ENCODE results near the gene PCBP3. TPM values are rescaled to one million over a fixed set of nuclear protein-coding genes. Genes with fewer than 3 reads are reported as not detected.

PCBP3 gene
- total RNA-seq, 1 donor = 7.0 TPM

DNA sequence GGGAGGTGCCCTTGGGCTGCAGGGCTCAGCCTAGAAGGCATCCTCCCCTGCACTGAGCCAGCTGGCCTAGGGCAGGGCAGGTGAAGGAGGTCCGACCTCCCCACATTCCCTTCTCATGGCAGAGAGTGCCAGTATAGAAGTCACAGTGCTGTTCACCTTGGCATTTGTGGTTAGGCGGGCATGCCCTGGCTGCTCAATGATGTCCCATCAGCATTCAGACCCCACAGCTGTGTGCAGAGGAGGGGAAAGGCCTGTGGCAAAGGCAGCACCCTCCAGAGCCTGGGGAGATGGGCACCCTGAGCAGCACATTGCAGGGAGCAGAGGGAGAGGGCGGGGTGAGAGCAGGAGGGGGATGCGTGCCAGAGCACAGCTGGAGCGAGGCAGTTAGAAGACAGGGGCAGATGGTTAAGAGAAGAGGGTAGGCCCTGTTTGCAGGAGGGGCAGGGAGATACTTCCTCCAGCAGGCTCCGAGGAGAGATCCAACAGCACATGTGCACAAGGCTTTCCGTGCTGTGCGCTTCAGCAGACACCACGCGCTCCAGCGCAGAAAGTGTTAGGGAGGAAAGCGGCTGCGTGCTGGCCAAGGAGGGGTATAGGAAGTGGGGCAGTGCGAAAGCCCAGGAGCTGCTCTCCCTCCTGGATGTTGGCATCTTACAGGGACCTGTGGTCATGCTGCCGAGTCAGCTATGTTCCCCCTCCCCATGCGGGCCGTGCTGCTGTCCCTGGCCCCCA, 294.4 kb downstream of the PCBP3 start:
- no peak for DNase-seq (ENCODE audit: low read depth in 2 of 3, low spot score in 2 of 3)

DNA sequence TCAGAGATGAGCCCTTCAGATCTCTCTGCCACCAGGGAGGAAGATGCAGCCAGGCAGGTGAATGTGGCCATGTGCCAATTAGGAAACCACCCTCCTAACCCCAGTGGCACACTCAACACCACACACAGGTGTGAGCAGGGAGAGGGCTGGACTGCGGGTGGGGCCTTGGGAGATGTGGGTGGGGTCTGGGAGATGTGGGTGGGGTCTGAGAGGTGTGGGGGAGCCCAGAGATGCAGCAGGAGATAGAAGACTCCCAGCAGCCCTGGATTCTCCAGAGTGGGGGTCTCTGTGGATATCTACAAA, 294.9 kb downstream of the PCBP3 start:
- no peak for DNase-seq (ENCODE audit: low read depth in 2 of 3, low spot score in 2 of 3)

DNA sequence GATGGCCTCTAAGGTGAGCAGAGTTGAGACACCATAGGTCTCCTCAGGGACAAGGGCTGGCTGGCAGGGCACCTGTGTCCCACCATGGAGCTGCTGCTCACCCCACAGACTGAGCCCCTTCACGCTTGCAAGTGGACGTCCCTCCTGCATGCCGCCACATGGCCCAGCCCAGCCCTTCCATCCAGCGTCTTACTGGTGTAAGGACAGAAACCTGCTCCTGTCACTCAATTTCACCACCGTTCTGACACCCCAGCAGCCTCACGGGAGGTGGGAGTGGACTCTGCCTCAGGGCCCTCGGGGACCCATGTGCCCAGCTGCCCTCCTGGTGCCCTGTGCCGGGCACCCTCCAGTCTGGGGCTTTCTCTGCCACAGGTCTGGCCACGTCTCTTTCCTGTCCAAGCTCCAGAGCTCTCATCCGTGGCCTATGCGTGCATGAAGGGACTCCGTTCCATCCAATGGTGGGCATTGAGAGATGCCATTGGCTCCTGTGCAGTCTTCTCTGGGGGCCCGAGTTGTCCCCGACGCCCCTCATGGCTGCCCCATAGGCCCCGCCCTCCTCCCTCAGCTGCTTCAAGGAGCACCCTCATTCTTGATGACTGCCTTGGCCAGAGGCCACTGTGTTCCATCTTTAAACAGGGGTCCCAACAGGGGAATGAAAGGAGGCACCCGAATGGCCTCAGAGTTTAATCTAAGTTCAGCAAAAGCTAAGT, 295.4 kb downstream of the PCBP3 start:
- no peak for DNase-seq (ENCODE audit: low read depth in 2 of 3, low spot score in 2 of 3)

GRCh38 chr21:45939521-45940045, 296.1 kb downstream of the PCBP3 start:
- DNase-seq (ENCODE audit: low read depth in 2 of 3, low spot score in 2 of 3) = no peak

DNA sequence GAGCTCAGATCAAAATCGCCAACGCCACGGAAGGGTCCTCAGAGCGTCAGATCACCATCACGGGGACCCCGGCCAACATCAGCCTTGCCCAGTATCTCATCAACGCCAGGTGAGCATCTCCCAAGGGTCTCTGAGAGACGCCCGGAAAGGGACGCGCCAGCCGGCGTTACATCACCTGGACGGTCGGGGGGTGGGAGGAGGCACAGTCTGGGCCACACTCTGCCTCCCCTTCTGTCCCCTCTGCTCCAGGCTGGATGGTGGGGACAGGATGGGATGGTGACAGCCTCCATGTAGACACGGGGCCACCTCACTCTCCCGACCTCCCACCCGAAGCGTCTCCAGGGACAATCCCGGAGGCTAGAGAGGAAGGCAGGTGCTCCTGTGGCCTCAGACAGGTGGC, 296.6 kb downstream of the PCBP3 start:
- no peak for DNase-seq (ENCODE audit: low read depth in 2 of 3, low spot score in 2 of 3)

GRCh38 chr21:45940621-45941337, 297.3 kb downstream of the PCBP3 start:
- DNase-seq (ENCODE audit: low read depth in 2 of 3, low spot score in 2 of 3) = no peak

DNA sequence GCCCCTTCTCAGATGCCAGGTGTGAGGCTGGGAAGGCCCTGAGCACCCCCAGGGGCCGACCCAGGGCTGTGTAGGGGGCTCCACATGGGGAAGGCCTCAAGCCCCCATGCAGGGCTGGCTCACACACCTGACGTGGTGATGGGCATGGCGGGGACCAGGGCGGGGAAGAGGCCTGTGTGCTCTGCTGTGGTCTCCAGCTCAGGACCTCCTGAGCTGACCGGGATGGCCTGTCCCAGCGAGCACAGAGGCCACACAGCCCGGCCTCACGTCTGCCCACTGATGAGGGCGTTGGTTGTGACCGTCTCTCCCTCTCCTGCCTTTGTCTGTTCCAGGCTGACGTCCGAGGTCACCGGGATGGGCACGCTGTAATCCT, 297.8 kb downstream of the PCBP3 start:
- no peak for DNase-seq (ENCODE audit: low read depth in 2 of 3, low spot score in 2 of 3)

- DNase-seq (ENCODE audit: low read depth in 2 of 3, low spot score in 2 of 3) = no peak
These were observed 298.4 kb downstream of the PCBP3 start for GRCh38 chr21:45941717-45942546.

DNA sequence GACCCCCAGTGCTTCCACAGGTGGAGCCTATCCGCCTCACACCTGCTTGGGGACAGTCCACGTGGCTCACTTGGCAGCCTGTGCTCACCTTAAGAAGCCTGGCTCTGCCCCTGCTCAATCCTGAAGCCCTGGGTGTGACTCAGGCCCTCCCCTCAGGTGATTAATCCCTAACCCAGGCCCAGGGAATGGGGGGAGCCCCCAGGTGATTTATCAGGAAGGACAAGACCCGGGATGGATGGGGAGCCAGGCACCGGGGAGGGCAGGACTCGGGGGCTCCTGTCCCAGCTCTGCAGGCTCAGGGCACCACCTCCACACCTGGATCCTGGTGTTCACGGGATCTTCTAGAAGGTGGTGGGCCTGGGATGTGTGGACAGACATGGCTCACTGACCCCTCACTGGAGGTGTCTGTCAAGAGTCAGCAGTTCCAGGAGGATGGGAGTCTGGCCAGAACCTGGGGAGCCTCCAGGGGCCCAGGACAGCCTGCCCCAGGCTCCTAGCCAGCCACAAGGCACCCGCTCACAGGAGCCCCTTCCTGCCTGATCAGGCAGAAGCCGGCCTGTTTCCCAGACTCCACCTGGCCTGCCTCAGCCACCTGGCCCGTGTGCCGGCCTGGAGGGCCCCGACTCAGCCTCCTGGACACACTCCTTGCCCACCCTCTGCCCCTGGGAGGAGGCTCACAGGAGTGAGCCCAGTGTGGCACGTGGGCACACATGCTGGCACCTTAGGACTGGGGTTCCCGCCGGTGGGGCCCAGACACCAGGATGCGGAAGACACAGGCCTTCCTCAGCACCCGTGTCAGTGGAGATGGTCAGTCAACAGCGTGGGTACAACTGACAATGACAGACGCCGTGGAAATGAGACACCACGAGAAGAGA, 299.5 kb downstream of the PCBP3 start:
- DNase-seq (ENCODE audit: low read depth in 2 of 3, low spot score in 2 of 3) = no peak

- no peak for DNase-seq (ENCODE audit: low read depth in 2 of 3, low spot score in 2 of 3)
These were observed 300.4 kb downstream of the PCBP3 start for GRCh38 chr21:45943630-45944540.

GRCh38 chr21:45944601-45945000, 301.1 kb downstream of the PCBP3 start:
- no peak for DNase-seq (ENCODE audit: low read depth in 2 of 3, low spot score in 2 of 3)

GRCh38 chr21:45945066-45945867, 301.7 kb downstream of the PCBP3 start:
- no peak for DNase-seq (ENCODE audit: low read depth in 2 of 3, low spot score in 2 of 3)

DNA sequence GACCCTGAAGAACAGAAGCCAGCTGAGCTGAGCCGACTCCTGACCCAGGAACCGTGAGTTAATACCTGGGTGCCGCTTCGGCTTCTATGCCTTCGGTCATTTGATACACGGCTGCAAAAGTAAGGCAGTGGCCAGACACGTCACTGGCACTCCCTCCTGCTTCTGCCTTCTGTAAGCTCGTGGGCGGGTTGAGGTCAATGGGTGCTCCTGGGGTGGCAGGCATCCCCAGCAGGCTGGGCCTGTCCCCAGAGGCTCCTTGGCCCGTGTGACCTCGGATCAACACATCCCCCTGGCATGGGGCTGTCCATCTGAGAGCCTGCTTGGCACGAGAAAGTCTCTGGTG, 302.3 kb downstream of the PCBP3 start:
- no peak for DNase-seq (ENCODE audit: low read depth in 2 of 3, low spot score in 2 of 3)

DNA sequence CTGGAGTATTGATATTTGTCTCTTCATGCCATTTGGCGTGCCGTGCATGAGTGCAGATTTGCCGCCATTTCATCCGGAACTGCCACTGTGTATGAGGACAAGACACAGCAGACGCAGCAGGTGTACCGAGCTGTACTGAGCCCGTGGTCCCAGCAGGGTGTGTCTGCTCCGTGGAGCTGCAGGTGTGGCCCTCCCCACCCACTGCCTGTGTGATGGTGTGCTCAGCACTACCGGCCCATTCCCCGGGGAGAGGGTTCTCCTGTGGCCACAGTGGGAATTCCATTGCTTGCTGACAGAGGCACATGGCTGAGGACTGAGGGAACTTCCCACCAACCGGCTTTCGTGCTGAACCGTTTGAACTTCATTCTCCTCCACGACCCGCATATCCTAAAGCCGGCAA, 303.8 kb downstream of the PCBP3 start:
- no peak for DNase-seq (ENCODE audit: low read depth in 2 of 3, low spot score in 2 of 3)

DNA sequence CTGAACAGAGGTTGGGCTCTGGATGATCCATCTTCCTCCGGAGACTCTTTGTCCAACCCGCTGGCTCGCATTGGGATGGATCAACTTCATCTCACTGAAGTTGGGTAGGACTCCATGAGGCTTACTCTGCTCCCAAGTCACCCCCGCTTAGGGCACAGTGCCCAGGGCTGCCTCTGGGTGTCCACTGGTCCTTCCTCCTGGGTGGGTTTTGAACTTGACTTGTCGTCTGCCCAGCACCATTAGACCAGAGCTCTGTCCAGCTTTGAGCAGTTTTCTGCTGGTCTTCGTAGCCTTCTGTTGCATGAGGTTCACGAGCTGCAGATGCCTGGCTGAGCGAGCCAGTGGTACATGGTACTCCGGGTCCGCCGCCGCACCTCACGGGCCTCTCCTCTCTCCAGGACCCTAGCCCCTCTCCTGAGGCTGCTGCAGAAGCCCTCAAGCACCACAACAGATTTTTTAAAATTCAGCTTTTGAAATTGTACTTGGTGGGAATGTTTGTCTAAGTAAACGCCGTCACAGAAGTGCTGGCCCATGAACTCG, 304.3 kb downstream of the PCBP3 start:
- no peak for DNase-seq (ENCODE audit: low read depth in 2 of 3, low spot score in 2 of 3)

GRCh38 chr21:45948576-45949141, 305.1 kb downstream of the PCBP3 start:
- no peak for DNase-seq (ENCODE audit: low read depth in 2 of 3, low spot score in 2 of 3)

GRCh38 chr21:45949928-45950739, 306.6 kb downstream of the PCBP3 start:
- DNase-seq (ENCODE audit: low read depth in 2 of 3, low spot score in 2 of 3) = no peak
